Activated CD4-positive, alpha-beta memory T cell treated with anti-CD3 and anti-CD28 coated beads, Interleukin-2, amount 10 ng/mL, durations not matched to agents 7 days and 5 days (primary cell): Measurements from ENCODE around the gene PTPRCAP. TPM values are rescaled to one million over a fixed set of nuclear protein-coding genes. Genes with fewer than 3 reads are reported as not detected.
"Not testable (repeated sequence)": the region's sequence is repeated elsewhere in the genome, so short reads cannot be mapped to it uniquely, and the experiment has no call there.

Experiments used
- CTCF ChIA-PET: fragments of 350-600 bp; sonication (Branson Sonifier 250); formaldehyde crosslinking; loops from one replicate; lab custom pipeline; 2021; ENCODE audit warnings: antibody characterized with exemption, inconsistent platforms; lab: Charles Lee
- POLR2A ChIA-PET: fragments of 350-600 bp; sonication (Branson Sonifier 250); formaldehyde crosslinking; loops from one replicate; lab custom pipeline; 2021; ENCODE audit warnings: antibody characterized with exemption; lab: Charles Lee
- DNase-seq: peaks from one replicate; pipeline ENCODE4 v3.0.0-alpha.2; 2020
- H3K27ac Mint-ChIP-seq: one replicate; pipeline ENCODE4 v1.8.0; 2021; ENCODE audit warnings: mild to moderate bottlenecking, mixed read lengths
- H3K27me3 Mint-ChIP-seq: one replicate; pipeline ENCODE4 v1.8.0; 2021; ENCODE audit warnings: mixed read lengths
- H3K36me3 Mint-ChIP-seq: one replicate; pipeline ENCODE4 v1.8.0; 2021; ENCODE audit warnings: low read depth, mixed read lengths
- H3K4me1 Mint-ChIP-seq: one replicate; pipeline ENCODE4 v1.8.0; 2021; ENCODE audit warnings: mixed read lengths
- H3K4me3 Mint-ChIP-seq: one replicate; pipeline ENCODE4 v1.8.0; 2021; ENCODE audit warnings: mild to moderate bottlenecking, mixed read lengths
- H3K9me3 Mint-ChIP-seq: one replicate; pipeline ENCODE4 v1.8.0; 2021; ENCODE audit warnings: mixed read lengths
- total RNA-seq, 2 experiments: library from RNA; stranded (reverse); gene quantifications; one replicate each; pipeline ENCODE4 v1.2.3, GENCODE V29; 2021

The PTPRCAP gene
- 100 to 1,000 TPM; 398 to 401 TPM for total RNA-seq

DNA sequence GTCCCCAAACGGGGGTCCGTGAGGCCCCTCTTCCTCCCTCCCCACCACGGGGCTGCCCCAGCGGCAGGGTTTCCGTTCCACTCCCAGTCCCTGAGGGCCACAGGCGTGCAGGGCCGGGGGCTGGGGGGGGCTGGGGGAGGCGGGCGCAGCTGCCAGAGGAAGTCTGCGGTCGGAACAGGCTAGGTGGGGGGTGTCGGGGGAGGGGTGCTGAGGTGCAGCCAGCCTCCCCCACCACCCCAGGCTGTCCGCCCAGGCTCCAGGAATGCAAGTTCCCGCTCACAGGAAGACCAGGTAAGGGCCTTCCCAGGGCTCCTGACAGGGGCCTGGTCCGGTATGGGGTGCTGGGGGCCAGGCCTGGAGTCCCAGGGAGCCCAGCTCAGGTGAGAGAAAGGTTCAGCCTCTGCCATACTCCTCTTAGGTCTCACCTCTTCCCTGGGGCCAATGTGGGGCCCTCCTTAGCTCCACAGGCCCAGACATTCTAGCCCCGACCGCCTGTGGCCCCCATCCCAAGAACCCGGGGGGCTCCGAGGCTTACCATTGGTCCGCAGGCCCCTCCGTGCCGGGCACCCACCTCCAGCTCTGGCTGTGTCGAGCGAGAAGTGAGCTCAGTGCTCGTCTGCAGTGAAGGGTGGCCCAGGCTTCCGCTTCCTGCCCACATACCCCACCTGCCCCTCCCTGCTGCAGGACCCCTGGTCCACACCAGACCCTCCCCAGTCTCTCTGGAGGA lies at the start of gene PTPRCAP:
Gene PTPRCAP (minus strand): TSS at position 601 of the 727 bp plus-strand sequence. CDS start 63 bp downstream, at position 538.
- H3K4me3 Mint-ChIP-seq = peak within 1 kb of the TSS; percentile 94
- H3K9me3 Mint-ChIP-seq = no peaks in the 10 kb centered on the region
- POLR2A ChIA-PET = interaction anchor here (0.7 to 15.2 kb wide), 30 partner anchors 9 to 204 kb away, joined by 3 to 361 read pairs (median 10); partner anchors contain the start of genes AIP, ANKRD13D, CDK2AP2 and PITPNM1
- CTCF ChIA-PET = interaction anchor here (0.6 to 4.4 kb wide), 14 partner anchors 9 to 600 kb away, joined by 3 to 67 read pairs (median 4); partner anchors contain the start of genes AIP, CDK2AP2, POLD4 and PPP1CA
- H3K27ac Mint-ChIP-seq = peak within 1 kb of the TSS; percentile 97
- peaks cover 65% of the 10 kb centered on the region for H3K36me3 Mint-ChIP-seq
- H3K4me1 Mint-ChIP-seq = peaks cover 71% of the 10 kb centered on the region
- peak; percentile 82 for DNase-seq
- H3K27me3 Mint-ChIP-seq = no peaks in the 10 kb centered on the region

- Mint-ChIP-seq H3K27me3 (no peaks in the 10 kb centered on the region), H3K27ac (peak overlapping the region; percentile 99), H3K4me1 (peaks cover 68% of the 10 kb centered on the region), H3K36me3 (peaks cover 53% of the 10 kb centered on the region), H3K4me3 (peak overlapping the region; percentile 89), H3K9me3 (no peaks in the 10 kb centered on the region)
- ChIA-PET CTCF (interaction anchor here (1.1 to 1.6 kb wide), 4 partner anchors 10 to 141 kb away, joined by 3 to 4 read pairs (median 3); partner anchors contain the start of gene TBC1D10C), POLR2A (interaction anchor here (0.8 to 7.9 kb wide), 12 partner anchors 11 to 219 kb away, joined by 3 to 94 read pairs (median 8); partner anchors contain the start of genes PITPNM1, POLD4, PPP1CA and PTPRCAP)
- DNase-seq = peak; percentile 50
Observed at GRCh38 chr11:67486481-67487195, 49.2 kb upstream of the PTPRCAP start.

DNA sequence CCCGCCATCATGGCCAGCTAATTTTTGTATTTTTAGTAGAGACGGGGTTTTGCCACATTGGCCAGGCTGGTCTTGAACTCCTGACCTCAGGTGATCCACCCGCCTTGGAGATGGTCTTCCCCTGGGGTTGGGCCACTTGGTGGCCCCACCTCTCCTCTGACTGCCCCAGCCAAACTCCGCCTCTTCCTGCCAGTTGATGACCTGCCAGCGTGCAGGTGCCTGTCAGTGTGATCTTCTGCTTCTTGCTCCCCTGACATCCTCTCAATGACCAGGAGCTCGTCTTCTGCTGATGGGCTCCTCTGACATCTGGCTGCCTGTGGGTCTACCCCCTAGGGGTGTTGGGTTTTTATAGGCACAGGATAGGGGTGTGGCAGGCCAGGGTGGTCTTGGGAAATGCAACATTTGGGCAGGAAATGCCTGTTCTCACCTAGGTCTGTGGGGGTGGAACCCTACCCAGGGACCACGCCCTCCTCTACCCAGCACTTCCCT lies 48.4 kb upstream of the PTPRCAP start:
- CTCF ChIA-PET = interaction anchor here (0.7 to 1.5 kb wide), 6 partner anchors 17 to 1985 kb away, joined by 3 to 5 read pairs (median 3); partner anchors contain the start of gene PITPNM1
- Mint-ChIP-seq H3K4me1 (peaks cover 68% of the 10 kb centered on the region), H3K4me3 (peak overlapping the region; percentile 89), H3K36me3 (peaks cover 51% of the 10 kb centered on the region), H3K27ac (peak overlapping the region; percentile 99)
- not testable (repeated sequence) for H3K9me3 Mint-ChIP-seq, H3K27me3 Mint-ChIP-seq
- DNase-seq = peak; percentile 80
- POLR2A ChIA-PET = interaction anchor here (0.8 to 7.9 kb wide), 13 partner anchors 10 to 218 kb away, joined by 3 to 94 read pairs (median 6); partner anchors contain the start of genes PITPNM1, POLD4, PPP1CA and PTPRCAP

GRCh38 chr11:67484847-67485311 lies 47.4 kb upstream of the PTPRCAP start:
- H3K4me1 Mint-ChIP-seq = peaks cover 68% of the 10 kb centered on the region
- CTCF ChIA-PET = interaction anchor here (1.3 to 1.7 kb wide), 4 partner anchors 21 to 116 kb away, joined by 3 to 8 read pairs (median 4); partner anchors contain the start of genes PITPNM1 and PPP1CA
- H3K27me3 Mint-ChIP-seq = no peaks in the 10 kb centered on the region
- POLR2A ChIA-PET = interaction anchor here (0.9 to 7.9 kb wide), 18 partner anchors 8 to 207 kb away, joined by 3 to 94 read pairs (median 5); partner anchors contain the start of genes PITPNM1, POLD4, PPP1CA and PTPRCAP
- DNase-seq = peak; percentile 72
- H3K4me3 Mint-ChIP-seq = peak overlapping the region; percentile 89
- peak overlapping the region; percentile 99 for H3K27ac Mint-ChIP-seq
- H3K9me3 Mint-ChIP-seq = no peaks in the 10 kb centered on the region
- peaks cover 42% of the 10 kb centered on the region for H3K36me3 Mint-ChIP-seq

GRCh38 chr11:67483831-67484665 lies 46.6 kb upstream of the PTPRCAP start:
- CTCF ChIA-PET = interaction anchor here (1.3 to 1.7 kb wide), 7 partner anchors 21 to 115 kb away, joined by 3 to 8 read pairs (median 4); partner anchors contain the start of genes PITPNM1, PPP1CA and RAD9A
- peaks cover 38% of the 10 kb centered on the region for H3K36me3 Mint-ChIP-seq
- H3K4me3 Mint-ChIP-seq = peak overlapping the region; percentile 89
- peak overlapping the region; percentile 99 for H3K27ac Mint-ChIP-seq
- peak; percentile 57 for DNase-seq
- POLR2A ChIA-PET = interaction anchor here (0.8 to 7.9 kb wide), 18 partner anchors 8 to 195 kb away, joined by 3 to 94 read pairs (median 4); partner anchors contain the start of genes ANKRD13D, PITPNM1, POLD4 and PPP1CA
- H3K27me3 Mint-ChIP-seq = no peaks in the 10 kb centered on the region
- H3K9me3 Mint-ChIP-seq = no peaks in the 10 kb centered on the region
- peaks cover 63% of the 10 kb centered on the region for H3K4me1 Mint-ChIP-seq

DNA sequence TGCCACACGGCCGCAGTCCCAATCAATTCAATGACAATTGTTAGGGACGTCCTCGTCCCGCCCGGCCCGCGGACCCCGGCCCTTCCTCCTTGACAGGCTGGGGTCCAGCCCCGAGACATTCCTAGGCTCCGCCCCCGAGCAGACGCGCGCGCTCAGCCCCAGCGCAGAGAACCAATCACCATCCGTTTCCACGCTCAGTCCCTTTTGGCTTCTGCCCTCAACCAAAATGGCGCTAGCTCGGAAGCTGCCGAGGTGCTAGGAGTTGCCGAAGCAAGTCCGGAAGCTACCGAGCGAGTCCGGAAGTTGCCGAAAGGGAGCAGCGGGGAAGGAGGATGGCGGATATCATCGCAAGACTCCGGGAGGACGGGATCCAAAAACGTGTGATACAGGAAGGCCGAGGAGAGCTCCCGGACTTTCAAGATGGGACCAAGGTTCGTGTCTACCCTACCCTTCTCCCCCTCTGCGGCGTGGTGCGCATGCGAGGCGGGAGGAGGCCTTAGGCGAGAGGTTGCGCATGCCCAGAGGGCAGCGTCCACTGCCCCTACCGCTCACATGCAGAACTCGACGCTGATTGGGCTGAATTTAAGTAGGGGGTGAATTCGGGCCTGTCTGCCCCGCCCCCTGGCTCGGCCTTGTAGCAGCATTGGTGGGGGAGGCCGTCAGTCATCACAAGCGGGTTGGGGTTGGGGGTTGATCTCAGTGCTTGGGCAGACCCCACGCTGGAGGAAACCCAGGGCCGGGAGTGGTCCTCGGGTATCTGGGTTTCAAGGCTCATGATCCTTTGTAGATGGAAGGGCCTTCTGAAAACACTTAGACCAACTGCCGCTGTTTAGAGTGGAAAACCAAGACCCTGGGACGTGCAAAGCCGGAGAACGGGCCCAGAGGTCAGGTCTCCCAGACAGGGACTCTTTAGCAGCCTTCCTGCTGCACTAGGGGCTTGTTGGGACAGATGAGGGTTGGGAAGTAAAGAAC lies 45.6 kb upstream of the PTPRCAP start, which contains the start of gene AIP:
Gene AIP (plus strand): TSS at position 200 of the 972 bp plus-strand sequence. CDS start 133 bp downstream, at position 333.
- peak within 1 kb of the TSS; percentile 89 for H3K4me3 Mint-ChIP-seq
- DNase-seq = peak; percentile 98
- H3K4me1 Mint-ChIP-seq = peaks cover 55% of the 10 kb centered on the region
- H3K27ac Mint-ChIP-seq = peak within 1 kb of the TSS; percentile 99
- ChIA-PET POLR2A (interaction anchor here (0.8 to 6.9 kb wide), 16 partner anchors 10 to 194 kb away, joined by 3 to 94 read pairs (median 4); partner anchors contain the start of genes ANKRD13D, CDK2AP2, PITPNM1 and POLD4), CTCF (interaction anchor here (0.6 to 1.5 kb wide), 10 partner anchors 23 to 132 kb away, joined by 3 to 4 read pairs (median 3); partner anchors contain the start of genes POLD4 and RAD9A)
- no peaks in the 10 kb centered on the region for H3K9me3 Mint-ChIP-seq
- no peaks in the 10 kb centered on the region for H3K27me3 Mint-ChIP-seq
- peaks cover 29% of the 10 kb centered on the region for H3K36me3 Mint-ChIP-seq

DNA sequence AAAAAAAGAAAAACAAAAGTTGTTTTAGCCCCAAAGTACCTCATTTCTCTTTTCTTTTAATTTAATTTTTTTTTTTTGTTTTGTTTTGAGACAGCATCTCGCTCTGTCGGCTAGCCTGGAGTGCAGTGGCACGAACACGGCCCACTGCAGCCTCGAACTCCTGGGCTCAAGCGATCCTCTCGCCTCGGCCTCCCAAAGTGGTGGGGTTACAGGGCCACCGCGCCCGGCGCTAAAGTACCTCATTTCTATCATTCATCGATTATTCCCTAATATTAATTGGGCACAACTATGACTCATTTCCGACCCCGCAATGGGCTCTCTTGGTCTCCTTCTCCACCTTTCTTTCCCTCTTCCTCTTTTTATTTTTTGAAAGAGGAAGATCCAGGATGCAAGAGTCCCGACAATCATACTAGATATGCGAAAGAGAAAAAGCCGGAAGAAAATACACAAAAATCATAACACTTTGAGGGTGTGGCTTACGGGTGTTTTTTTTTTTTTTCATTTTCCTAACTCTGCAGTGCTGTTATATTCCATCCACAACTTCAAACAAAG lies 44.9 kb upstream of the PTPRCAP start:
- POLR2A ChIA-PET = interaction anchor here (0.6 to 6.9 kb wide), 19 partner anchors 10 to 1702 kb away, joined by 3 to 94 read pairs (median 4); partner anchors contain the start of genes ANKRD13D, CDK2AP2, PITPNM1 and POLD4
- H3K9me3 Mint-ChIP-seq = no peaks in the 10 kb centered on the region
- peaks cover 47% of the 10 kb centered on the region for H3K4me1 Mint-ChIP-seq
- CTCF ChIA-PET = interaction anchor here (0.6 to 1.5 kb wide), 9 partner anchors 14 to 131 kb away, joined by 3 to 4 read pairs (median 3); partner anchors contain the start of genes POLD4 and RAD9A
- peaks cover 22% of the 10 kb centered on the region for H3K36me3 Mint-ChIP-seq
- no peak for DNase-seq
- H3K27ac Mint-ChIP-seq = peak overlapping the region; percentile 99
- peak overlapping the region; percentile 89 for H3K4me3 Mint-ChIP-seq
- no peaks in the 10 kb centered on the region for H3K27me3 Mint-ChIP-seq

DNA sequence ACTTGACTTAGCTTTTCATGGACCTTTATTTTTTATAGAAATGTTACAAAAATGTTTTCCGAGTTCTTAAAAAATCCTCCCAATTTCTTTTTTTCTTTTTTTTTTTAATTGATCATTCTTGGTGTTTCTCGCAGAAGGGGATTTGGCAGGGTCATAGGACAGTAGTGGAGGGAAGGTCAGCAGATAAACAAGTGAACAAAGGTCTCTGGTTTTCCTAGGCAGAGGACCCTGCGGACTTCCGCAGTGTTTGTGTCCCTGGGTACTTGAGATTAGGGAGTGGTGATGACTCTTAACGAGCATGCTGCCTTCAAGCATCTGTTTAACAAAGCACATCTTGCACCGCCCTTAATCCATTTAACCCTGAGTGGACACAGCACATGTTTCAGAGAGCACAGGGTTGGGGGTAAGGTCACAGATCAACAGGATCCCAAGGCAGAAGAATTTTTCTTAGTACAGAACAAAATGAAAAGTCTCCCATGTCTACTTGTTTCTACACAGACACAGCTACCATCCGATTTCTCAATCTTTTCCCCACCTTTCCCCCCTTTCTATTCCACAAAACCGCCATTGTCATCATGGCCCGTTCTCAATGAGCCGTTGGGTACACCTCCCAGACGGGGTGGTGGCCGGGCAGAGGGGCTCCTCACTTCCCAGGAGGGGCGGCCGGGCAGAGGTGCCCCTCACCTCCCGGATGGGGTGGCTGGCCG lies 40.0 kb upstream of the PTPRCAP start:
- DNase-seq, H3K36me3 Mint-ChIP-seq, H3K9me3 Mint-ChIP-seq, CTCF ChIA-PET, H3K27ac Mint-ChIP-seq, H3K27me3 Mint-ChIP-seq, H3K4me3 Mint-ChIP-seq, H3K4me1 Mint-ChIP-seq: not testable (repeated sequence)
- POLR2A ChIA-PET = interaction anchor here (1.3 kb wide), 1 partner anchor 65 kb away, joined by 4 read pairs; no protein-coding TSS in a partner anchor

DNA sequence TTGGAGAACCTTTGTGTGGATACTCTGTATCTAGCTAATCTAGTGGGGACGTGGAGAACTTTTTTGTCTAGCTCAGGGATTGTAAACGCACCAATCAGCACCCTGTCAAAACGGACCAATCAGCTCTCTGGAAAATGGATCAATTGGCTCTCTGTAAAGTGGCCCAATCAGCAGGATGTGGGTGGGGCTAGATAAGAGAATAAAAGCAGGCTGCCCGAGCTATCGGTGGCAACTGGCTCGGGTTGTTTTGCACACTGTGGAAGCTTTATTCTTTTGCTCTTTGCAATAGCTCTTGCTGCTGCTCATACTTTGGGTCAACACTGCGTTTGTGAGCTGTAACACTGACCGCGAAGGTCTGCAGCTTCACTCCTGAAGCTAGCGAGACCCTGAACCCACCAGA lies 39.2 kb upstream of the PTPRCAP start:
- H3K36me3 Mint-ChIP-seq, CTCF ChIA-PET, DNase-seq, H3K27ac Mint-ChIP-seq, H3K27me3 Mint-ChIP-seq, H3K4me1 Mint-ChIP-seq, H3K4me3 Mint-ChIP-seq, H3K9me3 Mint-ChIP-seq: not testable (repeated sequence)
- POLR2A ChIA-PET = interaction anchor here (0.7 to 1.7 kb wide), 4 partner anchors 8 to 75 kb away, joined by 3 to 4 read pairs (median 4); partner anchors contain the start of gene PPP1CA
